CD4-positive, alpha-beta memory T cell (primary cell): ENCODE measurements around the gene SLC51B. TPM values are rescaled to one million over a fixed set of nuclear protein-coding genes. Genes with fewer than 3 reads are reported as not detected.

Experiments
- CTCF ChIA-PET: fragments of 350-600 bp; sonication (Branson Sonifier 250); formaldehyde crosslinking; loops from one replicate; lab custom pipeline; 2021; ENCODE audit warnings: inconsistent platforms; ENCODE audit not compliant: partially characterized antibody; lab: Charles Lee
- POLR2A ChIA-PET: fragments of 350-600 bp; sonication (Branson Sonifier 250); formaldehyde crosslinking; loops from one replicate; lab custom pipeline; 2021; ENCODE audit not compliant: partially characterized antibody; lab: Charles Lee
- DNase-seq, 5 donors: peaks; one replicate each; pipeline versions ENCODE4 v3.0.0 to v3.0.0-alpha.2; 2020 to 2022; ENCODE audit warnings: mixed read lengths in 1 of 5
- H3K27ac ChIP-seq: one replicate; pipeline ENCODE4 v1.7.0; 2013; ENCODE audit warnings: low read depth, low read length
- H3K27me3 ChIP-seq: 2 replicates; pipeline ENCODE4 v1.7.0; 2013; ENCODE audit warnings: mild to moderate bottlenecking, low read length, moderate library complexity; ENCODE audit not compliant: insufficient read depth
- H3K36me3 ChIP-seq: 2 replicates; pipeline ENCODE4 v1.7.0; 2013; ENCODE audit warnings: mild to moderate bottlenecking, low read length, moderate library complexity; ENCODE audit not compliant: insufficient read depth
- H3K4me1 ChIP-seq: 2 replicates; pipeline ENCODE4 v1.7.0; 2013; ENCODE audit warnings: mild to moderate bottlenecking, low read length, moderate library complexity; ENCODE audit not compliant: insufficient read depth
- H3K4me3 ChIP-seq, 2 donors: one replicate each; pipeline ENCODE4 v1.7.0; 2013; ENCODE audit warnings: low read length in 2 of 2, mild to moderate bottlenecking in 1 of 2
- H3K9me3 ChIP-seq, 2 donors: one replicate each; pipeline ENCODE4 v1.7.0; 2013; ENCODE audit warnings: low read length in 2 of 2, control low read depth in 1 of 2; ENCODE audit not compliant: control insufficient read depth in 1 of 2
- H3K27ac Mint-ChIP-seq, 7 donors: one replicate each; pipeline ENCODE4 v1.8.0; 2020 to 2021; ENCODE audit warnings: mixed read lengths in 7 of 7, mild to moderate bottlenecking in 6 of 7, inconsistent platforms in 3 of 7, moderate library complexity in 3 of 7
- H3K27me3 Mint-ChIP-seq, 2 donors: one replicate each; pipeline ENCODE4 v1.8.0; 2020 to 2021; ENCODE audit warnings: mixed read lengths in 2 of 2
- H3K36me3 Mint-ChIP-seq, 2 donors: one replicate each; pipeline ENCODE4 v1.8.0; 2020 to 2021; ENCODE audit warnings: mixed read lengths in 2 of 2, inconsistent platforms in 1 of 2, mild to moderate bottlenecking in 1 of 2
- H3K4me1 Mint-ChIP-seq, 4 donors: one replicate each; pipeline ENCODE4 v1.8.0; 2020 to 2021; ENCODE audit warnings: mixed read lengths in 4 of 4, mild to moderate bottlenecking in 1 of 4
- H3K4me3 Mint-ChIP-seq, 8 donors: one replicate each; pipeline ENCODE4 v1.8.0; 2020 to 2021; ENCODE audit warnings: mixed read lengths in 8 of 8, mild to moderate bottlenecking in 7 of 8, moderate library complexity in 6 of 8, inconsistent platforms in 3 of 8
- H3K9me3 Mint-ChIP-seq, 8 donors: one replicate each; pipeline ENCODE4 v1.8.0; 2020 to 2021; ENCODE audit warnings: mixed read lengths in 8 of 8, mild to moderate bottlenecking in 5 of 8, inconsistent platforms in 3 of 8, moderate library complexity in 1 of 8
- intact Hi-C: fragments of 100-400 bp; cut with micrococcal nuclease; formaldehyde crosslinking; loops from one replicate; pipeline ENCODE4 v1.15.1; 2023
- polyA plus RNA-seq, 2 donors: library from polyadenylated mRNA; unstranded; fragments of 300-500 nt; fragmentation: Illumina TruSeq; gene quantifications; one replicate each; pipeline ENCODE4 v1.2.3, GENCODE V29; 2021
- total RNA-seq, 2 experiments: library from RNA; stranded (reverse); gene quantifications; one replicate each; pipeline ENCODE4 v1.2.3, GENCODE V29; 2021

Gene SLC51B
- total and polyA plus RNA-seq, 4 experiments from 2014 or later: not detected

GRCh38 chr15:65066001-65066634 is 20.9 kb downstream of the SLC51B start:
- no peak overlapping the region for H3K4me3 ChIP-seq
- no peaks in the 10 kb centered on the region for H3K9me3 ChIP-seq
- H3K27me3 ChIP-seq: peaks cover 10% of the 10 kb centered on the region
- no peak overlapping the region for H3K27ac ChIP-seq
- Mint-ChIP-seq H3K4me1 (peaks cover 0 to 10% (median 4%) of the 10 kb centered on the region in 4 donors), H3K36me3 (no peaks in the 10 kb centered on the region), H3K4me3 (no peak overlapping the region), H3K27me3 (peaks cover 23 to 34% of the 10 kb centered on the region in 2 donors), H3K9me3 (no peaks in the 10 kb centered on the region), H3K27ac (no peak overlapping the region)
- POLR2A ChIA-PET: no interaction called here
- no peak for DNase-seq
- no peaks in the 10 kb centered on the region for H3K36me3 ChIP-seq
- no peaks in the 10 kb centered on the region for H3K4me1 ChIP-seq
- intact Hi-C loops: no loop called here
- CTCF ChIA-PET: no interaction called here

- no peak overlapping the region for H3K27ac ChIP-seq
- H3K27me3 Mint-ChIP-seq: peaks cover 23 to 34% of the 10 kb centered on the region in 2 donors
- H3K4me1 ChIP-seq: no peaks in the 10 kb centered on the region
- intact Hi-C loops: no loop called here
- peaks cover 10% of the 10 kb centered on the region for H3K27me3 ChIP-seq
- ChIA-PET CTCF (no interaction called here), POLR2A (no interaction called here)
- no peaks in the 10 kb centered on the region for H3K36me3 Mint-ChIP-seq
- H3K9me3 ChIP-seq: no peaks in the 10 kb centered on the region
- peaks cover 0 to 10% (median 4%) of the 10 kb centered on the region in 4 donors for H3K4me1 Mint-ChIP-seq
- H3K4me3 Mint-ChIP-seq: peak overlapping the region in 4 of 8 donors; percentile 48 to 57 (median 53)
- no peaks in the 10 kb centered on the region for H3K9me3 Mint-ChIP-seq
- no peak overlapping the region for H3K4me3 ChIP-seq
- no peaks in the 10 kb centered on the region for H3K36me3 ChIP-seq
- DNase-seq: no peak
- no peak overlapping the region for H3K27ac Mint-ChIP-seq
Observed at GRCh38 chr15:65066635-65067316, 21.6 kb downstream of the SLC51B start.

DNA sequence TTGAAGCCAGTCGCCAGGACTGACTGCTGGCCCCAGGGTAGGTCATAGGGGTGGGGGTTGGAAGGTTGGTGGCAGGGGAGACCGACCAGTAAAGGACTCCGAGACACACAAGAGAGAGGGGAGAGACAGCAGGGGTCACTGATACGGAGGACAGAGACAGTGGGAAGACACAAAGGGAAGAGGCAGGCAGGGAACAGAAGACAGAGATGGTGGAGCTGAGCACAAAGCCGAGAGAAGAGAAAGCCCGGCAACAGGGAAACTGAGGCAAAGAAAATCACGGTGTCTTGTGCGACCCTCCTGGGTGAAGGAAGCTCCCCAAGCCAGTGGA is 22.1 kb downstream of the SLC51B start:
- intact Hi-C loops: no loop called here
- DNase-seq: no peak
- no peaks in the 10 kb centered on the region for H3K4me1 ChIP-seq
- H3K36me3 Mint-ChIP-seq: no peaks in the 10 kb centered on the region
- H3K27me3 ChIP-seq: peaks cover 10% of the 10 kb centered on the region
- CTCF ChIA-PET: no interaction called here
- peaks cover 0 to 10% (median 4%) of the 10 kb centered on the region in 4 donors for H3K4me1 Mint-ChIP-seq
- POLR2A ChIA-PET: no interaction called here
- H3K9me3 Mint-ChIP-seq: no peaks in the 10 kb centered on the region
- H3K4me3 Mint-ChIP-seq: peak overlapping the region in 4 of 8 donors; percentile 48 to 57 (median 53)
- no peaks in the 10 kb centered on the region for H3K36me3 ChIP-seq
- no peak overlapping the region for H3K4me3 ChIP-seq
- H3K27ac ChIP-seq: no peak overlapping the region
- H3K9me3 ChIP-seq: no peaks in the 10 kb centered on the region
- peaks cover 23 to 32% of the 10 kb centered on the region in 2 donors for H3K27me3 Mint-ChIP-seq
- no peak overlapping the region for H3K27ac Mint-ChIP-seq

GRCh38 chr15:65067645-65068402 is 22.6 kb downstream of the SLC51B start, which contains the start of gene RASL12:
Gene RASL12 (minus strand): TSS chr15:65067991. CDS start chr15:65067835, 156 bp downstream.
- Mint-ChIP-seq H3K27me3 (peaks cover 22 to 32% of the 10 kb centered on the region in 2 donors), H3K27ac (no peak within 1 kb of the TSS), H3K4me3 (peak within 1 kb of the TSS in 6 of 8 donors; percentile 26 to 57 (median 48)), H3K9me3 (no peaks in the 10 kb centered on the region), H3K36me3 (no peaks in the 10 kb centered on the region), H3K4me1 (peaks cover 0 to 10% (median 4%) of the 10 kb centered on the region in 4 donors)
- Histone ChIP-seq H3K4me1 (no peaks in the 10 kb centered on the region), H3K9me3 (no peaks in the 10 kb centered on the region), H3K27me3 (peaks cover 10% of the 10 kb centered on the region), H3K4me3 (no peak within 1 kb of the TSS), H3K36me3 (no peaks in the 10 kb centered on the region), H3K27ac (no peak within 1 kb of the TSS)
- intact Hi-C loops: no loop called here
- ChIA-PET POLR2A (no interaction called here), CTCF (no interaction called here)
- DNase-seq: no peak

GRCh38 chr15:65068403-65068788 is 23.2 kb downstream of the SLC51B start:
- Histone ChIP-seq H3K4me3 (no peak overlapping the region), H3K27ac (no peak overlapping the region), H3K27me3 (peaks cover 10% of the 10 kb centered on the region), H3K4me1 (no peaks in the 10 kb centered on the region), H3K9me3 (no peaks in the 10 kb centered on the region), H3K36me3 (no peaks in the 10 kb centered on the region)
- Mint-ChIP-seq H3K4me1 (peaks cover 0 to 10% (median 4%) of the 10 kb centered on the region in 4 donors), H3K27ac (no peak overlapping the region), H3K9me3 (no peaks in the 10 kb centered on the region), H3K4me3 (peak overlapping the region in 5 of 8 donors; percentile 26 to 57 (median 34)), H3K27me3 (peaks cover 21 to 28% of the 10 kb centered on the region in 2 donors), H3K36me3 (no peaks in the 10 kb centered on the region)
- no peak for DNase-seq
- CTCF ChIA-PET: interaction anchor here (1.2 kb wide), 1 partner anchor 341 kb away, joined by 3 read pairs; no protein-coding TSS in a partner anchor
- POLR2A ChIA-PET: no interaction called here
- intact Hi-C loops: no loop called here

- Mint-ChIP-seq H3K4me3 (no peak overlapping the region), H3K27me3 (peaks cover 21 to 27% of the 10 kb centered on the region in 2 donors), H3K9me3 (no peaks in the 10 kb centered on the region), H3K27ac (no peak overlapping the region), H3K4me1 (peaks cover 0 to 10% (median 4%) of the 10 kb centered on the region in 4 donors), H3K36me3 (no peaks in the 10 kb centered on the region)
- CTCF ChIA-PET: interaction anchor here (1.2 to 1.5 kb wide), 3 partner anchors 12 to 342 kb away, joined by 3 to 5 read pairs (median 3); no protein-coding TSS in a partner anchor
- Histone ChIP-seq H3K4me3 (no peak overlapping the region), H3K9me3 (no peaks in the 10 kb centered on the region), H3K27me3 (peaks cover 10% of the 10 kb centered on the region), H3K4me1 (no peaks in the 10 kb centered on the region), H3K36me3 (no peaks in the 10 kb centered on the region), H3K27ac (no peak overlapping the region)
- POLR2A ChIA-PET: no interaction called here
- DNase-seq: no peak
- intact Hi-C loops: no loop called here
Observed at GRCh38 chr15:65069179-65069578, 24.0 kb downstream of the SLC51B start.
